Peyer's patch (tissue), 4 donors: Measurements from ENCODE around the gene ARHGAP26.
"Not testable (repeated sequence)": the region's sequence is repeated elsewhere in the genome, so short reads cannot be mapped to it uniquely, and the experiment has no call there.

Experiments
- POLR2A ChIP-seq, 2 donors: fragments of 450-650 bp; IDR thresholded peaks; one replicate each; pipeline ENCODE4 v1.5.1; 2017; ENCODE audit warnings: antibody characterized with exemption in 2 of 2, mild to moderate bottlenecking in 2 of 2, moderate library complexity in 2 of 2
- TF ChIP-seq, protein P1 (sequence below), 6 experiments: fragments of 450-650 bp in 4 of 6; fragments of 200-600 bp in 2 of 6; sonication (generic) in 1 of 6; IDR thresholded peaks; one replicate each; pipeline ENCODE4 v1.5.1; 2017 to 2019; ENCODE audit warnings: antibody characterized with exemption in 6 of 6, mild to moderate bottlenecking in 3 of 6, moderate library complexity in 1 of 6

GRCh38 chr5:143203301-143203956, 433.3 kb downstream of the ARHGAP26 start:
- TF ChIP-seq, protein P1, sequence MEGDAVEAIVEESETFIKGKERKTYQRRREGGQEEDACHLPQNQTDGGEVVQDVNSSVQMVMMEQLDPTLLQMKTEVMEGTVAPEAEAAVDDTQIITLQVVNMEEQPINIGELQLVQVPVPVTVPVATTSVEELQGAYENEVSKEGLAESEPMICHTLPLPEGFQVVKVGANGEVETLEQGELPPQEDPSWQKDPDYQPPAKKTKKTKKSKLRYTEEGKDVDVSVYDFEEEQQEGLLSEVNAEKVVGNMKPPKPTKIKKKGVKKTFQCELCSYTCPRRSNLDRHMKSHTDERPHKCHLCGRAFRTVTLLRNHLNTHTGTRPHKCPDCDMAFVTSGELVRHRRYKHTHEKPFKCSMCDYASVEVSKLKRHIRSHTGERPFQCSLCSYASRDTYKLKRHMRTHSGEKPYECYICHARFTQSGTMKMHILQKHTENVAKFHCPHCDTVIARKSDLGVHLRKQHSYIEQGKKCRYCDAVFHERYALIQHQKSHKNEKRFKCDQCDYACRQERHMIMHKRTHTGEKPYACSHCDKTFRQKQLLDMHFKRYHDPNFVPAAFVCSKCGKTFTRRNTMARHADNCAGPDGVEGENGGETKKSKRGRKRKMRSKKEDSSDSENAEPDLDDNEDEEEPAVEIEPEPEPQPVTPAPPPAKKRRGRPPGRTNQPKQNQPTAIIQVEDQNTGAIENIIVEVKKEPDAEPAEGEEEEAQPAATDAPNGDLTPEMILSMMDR (IDR thresholded peaks at IDR 0.05) = not testable (repeated sequence)
- not testable (repeated sequence) for TF ChIP-seq POLR2A (IDR thresholded peaks at IDR 0.05)
